H1 (cell line): ENCODE data around the gene FOXO1.

ENCODE experiments used
- BACH1 ChIP-seq: IDR thresholded peaks from 2 replicates; pipeline ENCODE4 v1.6.1; 2012; ENCODE audit warnings: low read length, improper control_type of control experiment
- CTCF ChIP-seq, 3 experiments: IDR thresholded peaks; 1 replicate in 2 of 3; 2 replicates in 1 of 3; pipeline versions ENCODE4 v1.5.1 to v1.6.1; 2011; ENCODE audit warnings: low read length in 3 of 3, mild to moderate bottlenecking in 3 of 3, inconsistent platforms in 2 of 3, low read depth in 1 of 3, moderate library complexity in 1 of 3; ENCODE audit not compliant: insufficient read depth in 1 of 3; ENCODE audit errors: control extremely low read depth in 1 of 3
- EZH2 ChIP-seq: fragments of 200-600 bp; sonication (generic); IDR thresholded peaks from 2 replicates; pipeline ENCODE4 v1.7.1; 2012; ENCODE audit warnings: low read depth, mild to moderate bottlenecking, moderate library complexity, low read length, inconsistent platforms; ENCODE audit not compliant: severe bottlenecking
- POLR2A ChIP-seq, 2 experiments: IDR thresholded peaks; 1 replicate in 1 of 2; 2 replicates in 1 of 2; pipeline ENCODE4 v1.6.1; 2011; ENCODE audit warnings: low read depth in 2 of 2, low read length in 2 of 2, mild to moderate bottlenecking in 2 of 2; ENCODE audit errors: control extremely low read depth in 1 of 2
- SUZ12 ChIP-seq: fragments of 200-600 bp; sonication (generic); IDR thresholded peaks from 2 replicates; pipeline ENCODE4 v1.6.1; 2012; ENCODE audit warnings: mild to moderate bottlenecking, inconsistent platforms, low read length, moderate library complexity, mixed read lengths
- YY1 ChIP-seq: IDR thresholded peaks from 2 replicates; pipeline ENCODE4 v1.6.1; 2011; ENCODE audit warnings: low read depth, mild to moderate bottlenecking, low read length

- TF ChIP-seq CTCF (IDR thresholded peaks at IDR 0.05; ENCODE audit: control extremely low read depth in 1 of 3, insufficient read depth in 1 of 3, low read depth in 1 of 3, low read length in 3 of 3), result no peak
- TF ChIP-seq SUZ12, result no peak
- TF ChIP-seq YY1, result no peak
- no peak for TF ChIP-seq POLR2A (IDR thresholded peaks at IDR 0.05; ENCODE audit: control extremely low read depth in 1 of 2, low read depth in 2 of 2, low read length in 2 of 2)
- no peak for TF ChIP-seq BACH1
- no peak for TF ChIP-seq EZH2
These were observed 43.7 kb downstream of the FOXO1 start for GRCh38 chr13:40622761-40623160.
